ENCODE data around the gene MON1A. TPM values are rescaled to one million over a fixed set of nuclear protein-coding genes. Genes with fewer than 3 reads are reported as not detected.

Gene MON1A
- total RNA-seq, 1 donor from 2014 or later, result 7.1 TPM

- no peaks in the 10 kb centered on the region for H3K9me3 Mint-ChIP-seq
- H3K27ac Mint-ChIP-seq, result no peak overlapping the region
- no peaks in the 10 kb centered on the region for H3K4me1 Mint-ChIP-seq
- POLR2A ChIA-PET, result no interaction called here
- no peak overlapping the region for H3K4me3 Mint-ChIP-seq
- TF ChIP-seq CTCF (IDR thresholded peaks at IDR 0.05), result no peak
- H3K36me3 Mint-ChIP-seq (ENCODE audit: low read depth), result peaks cover 16% of the 10 kb centered on the region
- intact Hi-C loops (cut with micrococcal nuclease), result no loop called here
- ATAC-seq (ENCODE audit: low read depth) (no peak), DNase-seq (no peak)
- CTCF ChIA-PET, result no interaction called here
- H3K27me3 Mint-ChIP-seq, result no peaks in the 10 kb centered on the region
These were observed 12.9 kb downstream of the MON1A start for GRCh38 chr3:49916686-49917085.

- H3K27me3 Mint-ChIP-seq, result no peaks in the 10 kb centered on the region
- no peak overlapping the region for H3K4me3 Mint-ChIP-seq
- no peaks in the 10 kb centered on the region for H3K4me1 Mint-ChIP-seq
- POLR2A ChIA-PET, result no interaction called here
- CTCF ChIA-PET, result no interaction called here
- no peak for ATAC-seq (ENCODE audit: low read depth)
- no peak overlapping the region for H3K27ac Mint-ChIP-seq
- intact Hi-C loops (cut with micrococcal nuclease), result no loop called here
- H3K9me3 Mint-ChIP-seq, result no peaks in the 10 kb centered on the region
- DNase-seq, result no peak
- TF ChIP-seq CTCF (IDR thresholded peaks at IDR 0.05), result no peak
- H3K36me3 Mint-ChIP-seq (ENCODE audit: low read depth), result peaks cover 28% of the 10 kb centered on the region
These were observed 14.7 kb downstream of the MON1A start for GRCh38 chr3:49914906-49915305.

- H3K4me3 Mint-ChIP-seq, result no peak overlapping the region
- no peak for TF ChIP-seq CTCF (IDR thresholded peaks at IDR 0.05)
- CTCF ChIA-PET, result no interaction called here
- intact Hi-C loops (cut with micrococcal nuclease), result no loop called here
- no peaks in the 10 kb centered on the region for H3K4me1 Mint-ChIP-seq
- H3K27ac Mint-ChIP-seq, result no peak overlapping the region
- no peaks in the 10 kb centered on the region for H3K9me3 Mint-ChIP-seq
- ATAC-seq (ENCODE audit: low read depth) (no peak), DNase-seq (no peak)
- peaks cover 29% of the 10 kb centered on the region for H3K36me3 Mint-ChIP-seq (ENCODE audit: low read depth)
- POLR2A ChIA-PET, result interaction anchor here (1.1 kb wide), 1 partner anchor 24 kb away, joined by 4 read pairs; no protein-coding TSS in a partner anchor
- H3K27me3 Mint-ChIP-seq, result no peaks in the 10 kb centered on the region
These were observed 16.7 kb downstream of the MON1A start for GRCh38 chr3:49912881-49913281.

GRCh38 chr3:49911611-49912010 lies 18.0 kb downstream of the MON1A start:
- Mint-ChIP-seq H3K27ac (no peak overlapping the region), H3K4me1 (peaks cover 4% of the 10 kb centered on the region), H3K27me3 (no peaks in the 10 kb centered on the region), H3K9me3 (no peaks in the 10 kb centered on the region), H3K4me3 (no peak overlapping the region), H3K36me3 (ENCODE audit: low read depth) (peaks cover 28% of the 10 kb centered on the region)
- intact Hi-C loops (cut with micrococcal nuclease), result no loop called here
- no peak for ATAC-seq (ENCODE audit: low read depth)
- TF ChIP-seq CTCF (IDR thresholded peaks at IDR 0.05), result no peak
- CTCF ChIA-PET, result no interaction called here
- no peak for DNase-seq
- POLR2A ChIA-PET, result interaction anchor here (0.7 to 1.5 kb wide), 3 partner anchors 25 to 1671 kb away, joined by 3 to 4 read pairs (median 3); partner anchors contain the start of gene RBM6

- DNase-seq (no peak), ATAC-seq (ENCODE audit: low read depth) (no peak)
- intact Hi-C loops (cut with micrococcal nuclease), result no loop called here
- Mint-ChIP-seq H3K4me3 (no peak overlapping the region), H3K9me3 (no peaks in the 10 kb centered on the region), H3K27me3 (no peaks in the 10 kb centered on the region), H3K27ac (no peak overlapping the region), H3K4me1 (peaks cover 9% of the 10 kb centered on the region), H3K36me3 (ENCODE audit: low read depth) (peaks cover 28% of the 10 kb centered on the region)
- no peak for TF ChIP-seq CTCF (IDR thresholded peaks at IDR 0.05)
- CTCF ChIA-PET, result no interaction called here
- POLR2A ChIA-PET, result interaction anchor here (0.7 to 1.5 kb wide), 2 partner anchors 29 to 1671 kb away, joined by 3 read pairs; partner anchors contain the start of gene RBM6
These were observed 18.5 kb downstream of the MON1A start for GRCh38 chr3:49911124-49911420.

Data from activated B cell treated with CpG ODN at 0.5 μM for 24 hours (primary cell).